ENCODE data around the gene SLC9A8.
"Not testable (repeated sequence)": the region's sequence is repeated elsewhere in the genome, so short reads cannot be mapped to it uniquely, and the experiment has no call there.

The SLC9A8 gene

GRCh38 chr20:49812507-49813304 is at the start of gene SLC9A8:
SLC9A8 (plus strand) TSS chr20:49812828; CDS start chr20:49812923, 95 bp downstream.
- peak; percentile 83 to 87 for DNase-seq

GRCh38 chr20:49762940-49763766 is 49.5 kb upstream of the SLC9A8 start:
- DNase-seq = no peak

GRCh38 chr20:49765413-49765736 is 47.3 kb upstream of the SLC9A8 start:
- DNase-seq = no peak

GRCh38 chr20:49765846-49766541 is 46.6 kb upstream of the SLC9A8 start:
- no peak for DNase-seq

- DNase-seq = no peak
These were observed 45.6 kb upstream of the SLC9A8 start for GRCh38 chr20:49766979-49767521.

- DNase-seq = no peak
These were observed 44.2 kb upstream of the SLC9A8 start for GRCh38 chr20:49768204-49769047.

GRCh38 chr20:49769048-49769581 is 43.5 kb upstream of the SLC9A8 start:
- no peak for DNase-seq

GRCh38 chr20:49770634-49771033 is 42.0 kb upstream of the SLC9A8 start:
- DNase-seq = no peak

GRCh38 chr20:49774213-49774612 is 38.4 kb upstream of the SLC9A8 start:
- DNase-seq = not testable (repeated sequence)

- no peak for DNase-seq
These were observed 37.4 kb upstream of the SLC9A8 start for GRCh38 chr20:49775229-49775693.

- no peak for DNase-seq
These were observed 32.7 kb upstream of the SLC9A8 start for GRCh38 chr20:49779972-49780371.

- DNase-seq = no peak
These were observed 31.0 kb upstream of the SLC9A8 start for GRCh38 chr20:49781676-49782075.

GRCh38 chr20:49782439-49782838 is 30.2 kb upstream of the SLC9A8 start:
- not testable (repeated sequence) for DNase-seq

- DNase-seq = not testable (repeated sequence)
These were observed 29.3 kb upstream of the SLC9A8 start for GRCh38 chr20:49783021-49783995.

- DNase-seq = no peak
These were observed 28.3 kb upstream of the SLC9A8 start for GRCh38 chr20:49784291-49784690.

- no peak for DNase-seq
These were observed 27.3 kb upstream of the SLC9A8 start for GRCh38 chr20:49785149-49785851.

- no peak for DNase-seq
These were observed 26.8 kb upstream of the SLC9A8 start for GRCh38 chr20:49785852-49786175.

GRCh38 chr20:49786196-49786595 is 26.4 kb upstream of the SLC9A8 start:
- DNase-seq = no peak

GRCh38 chr20:49786668-49787370 is 25.8 kb upstream of the SLC9A8 start:
- no peak for DNase-seq

All from activated CD4-positive, alpha-beta T cell treated with anti-CD3 and anti-CD28 coated beads, Interleukin-2, amount 50 U/mL, for 48 hours (primary cell).